ENCODE data around the gene ACBD6. TPM values are rescaled to one million over a fixed set of nuclear protein-coding genes. Genes with fewer than 3 reads are reported as not detected.

ACBD6 gene
- total RNA-seq, 2 donors from 2014 or later = 41.9 to 50.0 TPM

GRCh38 chr1:180244840-180245239, 257.5 kb downstream of the ACBD6 start:
- TF ChIP-seq POLR2A (IDR thresholded peaks at IDR 0.05) (no peak), POLR2AphosphoS5 (IDR thresholded peaks at IDR 0.05) (no peak), CTCF (IDR thresholded peaks at IDR 0.05) (no peak)
- H3K4me3 ChIP-seq = no peak overlapping the region
- no peaks in the 10 kb centered on the region for H3K4me1 ChIP-seq (replicated peaks)
- no peak overlapping the region for H3K27ac ChIP-seq
- no peaks in the 10 kb centered on the region for H3K36me3 ChIP-seq
- 85% methylated on average over 6 of the region's 6 CpGs for WGBS
- H3K27me3 ChIP-seq (replicated peaks; ENCODE audit: insufficient read depth) = no peaks in the 10 kb centered on the region
- H3K9me3 ChIP-seq = no peaks in the 10 kb centered on the region
- DNase-seq (ENCODE audit: low spot score) = no peak
- intact Hi-C loops (cut with DNase I) = no loop called here

- Histone ChIP-seq H3K9me3 (no peaks in the 10 kb centered on the region), H3K4me3 (no peak overlapping the region), H3K27ac (no peak overlapping the region), H3K4me1 (replicated peaks) (no peaks in the 10 kb centered on the region), H3K36me3 (no peaks in the 10 kb centered on the region), H3K27me3 (replicated peaks; ENCODE audit: insufficient read depth) (peaks cover 3% of the 10 kb centered on the region)
- DNase-seq (ENCODE audit: low spot score) = no peak
- TF ChIP-seq POLR2AphosphoS5 (IDR thresholded peaks at IDR 0.05) (no peak), CTCF (IDR thresholded peaks at IDR 0.05) (no peak), POLR2A (IDR thresholded peaks at IDR 0.05) (no peak)
- intact Hi-C loops (cut with DNase I) = no loop called here
- WGBS = 91% methylated on average over 11 of the region's 11 CpGs
Measured at GRCh38 chr1:180243517-180244221, 258.7 kb downstream of the ACBD6 start.

- no peaks in the 10 kb centered on the region for H3K9me3 ChIP-seq
- intact Hi-C loops (cut with DNase I) = no loop called here
- WGBS = 62% methylated on average over 8 of the region's 8 CpGs
- no peak for DNase-seq (ENCODE audit: low spot score)
- no peak overlapping the region for H3K4me3 ChIP-seq
- H3K36me3 ChIP-seq = no peaks in the 10 kb centered on the region
- H3K27ac ChIP-seq = no peak overlapping the region
- peaks cover 14% of the 10 kb centered on the region for H3K27me3 ChIP-seq (replicated peaks; ENCODE audit: insufficient read depth)
- TF ChIP-seq POLR2AphosphoS5 (IDR thresholded peaks at IDR 0.05) = no peak
- TF ChIP-seq POLR2A (IDR thresholded peaks at IDR 0.05) = no peak
- TF ChIP-seq CTCF (IDR thresholded peaks at IDR 0.05) = no peak
- no peaks in the 10 kb centered on the region for H3K4me1 ChIP-seq (replicated peaks)
Measured at GRCh38 chr1:180241716-180242544, 260.4 kb downstream of the ACBD6 start.

GRCh38 chr1:180239145-180240096, 263.0 kb downstream of the ACBD6 start:
- Histone ChIP-seq H3K4me1 (replicated peaks) (no peaks in the 10 kb centered on the region), H3K9me3 (no peaks in the 10 kb centered on the region), H3K4me3 (no peak overlapping the region), H3K27ac (no peak overlapping the region), H3K36me3 (no peaks in the 10 kb centered on the region), H3K27me3 (replicated peaks; ENCODE audit: insufficient read depth) (peaks cover 37% of the 10 kb centered on the region)
- TF ChIP-seq POLR2A (IDR thresholded peaks at IDR 0.05) (no peak), POLR2AphosphoS5 (IDR thresholded peaks at IDR 0.05) (no peak), CTCF (IDR thresholded peaks at IDR 0.05) (no peak)
- DNase-seq (ENCODE audit: low spot score) = no peak
- intact Hi-C loops (cut with DNase I) = no loop called here
- 9% methylated on average over 10 of the region's 10 CpGs for WGBS
